ENCODE results near the gene MAP2K5. TPM values are rescaled to one million over a fixed set of nuclear protein-coding genes. Genes with fewer than 3 reads are reported as not detected.
A peak's percentile ranks its signal among the peaks of the same experiment; 100 is the strongest.

The MAP2K5 gene
- total and polyA plus RNA-seq, 8 donors: 13.5 to 25.0 (median 20.8) TPM

- intact Hi-C loops (cut with DNase I): no loop called here
- Histone ChIP-seq H3K4me1 (no peaks in the 10 kb centered on the region), H3K9me3 (no peaks in the 10 kb centered on the region), H3K27me3 (no peaks in the 10 kb centered on the region), H3K27ac (no peak overlapping the region), H3K36me3 (peaks cover 0 to 22% of the 10 kb centered on the region in 2 donors), H3K4me3 (no peak overlapping the region)
- DNase-seq: peak in 1 of 4 donors; percentile 60
- TF ChIP-seq, protein P1, sequence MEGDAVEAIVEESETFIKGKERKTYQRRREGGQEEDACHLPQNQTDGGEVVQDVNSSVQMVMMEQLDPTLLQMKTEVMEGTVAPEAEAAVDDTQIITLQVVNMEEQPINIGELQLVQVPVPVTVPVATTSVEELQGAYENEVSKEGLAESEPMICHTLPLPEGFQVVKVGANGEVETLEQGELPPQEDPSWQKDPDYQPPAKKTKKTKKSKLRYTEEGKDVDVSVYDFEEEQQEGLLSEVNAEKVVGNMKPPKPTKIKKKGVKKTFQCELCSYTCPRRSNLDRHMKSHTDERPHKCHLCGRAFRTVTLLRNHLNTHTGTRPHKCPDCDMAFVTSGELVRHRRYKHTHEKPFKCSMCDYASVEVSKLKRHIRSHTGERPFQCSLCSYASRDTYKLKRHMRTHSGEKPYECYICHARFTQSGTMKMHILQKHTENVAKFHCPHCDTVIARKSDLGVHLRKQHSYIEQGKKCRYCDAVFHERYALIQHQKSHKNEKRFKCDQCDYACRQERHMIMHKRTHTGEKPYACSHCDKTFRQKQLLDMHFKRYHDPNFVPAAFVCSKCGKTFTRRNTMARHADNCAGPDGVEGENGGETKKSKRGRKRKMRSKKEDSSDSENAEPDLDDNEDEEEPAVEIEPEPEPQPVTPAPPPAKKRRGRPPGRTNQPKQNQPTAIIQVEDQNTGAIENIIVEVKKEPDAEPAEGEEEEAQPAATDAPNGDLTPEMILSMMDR (IDR thresholded peaks at IDR 0.05): no peak
- no peak for ATAC-seq
These were observed 261.7 kb downstream of the MAP2K5 start for GRCh38 chr15:67803996-67804843.

DNA sequence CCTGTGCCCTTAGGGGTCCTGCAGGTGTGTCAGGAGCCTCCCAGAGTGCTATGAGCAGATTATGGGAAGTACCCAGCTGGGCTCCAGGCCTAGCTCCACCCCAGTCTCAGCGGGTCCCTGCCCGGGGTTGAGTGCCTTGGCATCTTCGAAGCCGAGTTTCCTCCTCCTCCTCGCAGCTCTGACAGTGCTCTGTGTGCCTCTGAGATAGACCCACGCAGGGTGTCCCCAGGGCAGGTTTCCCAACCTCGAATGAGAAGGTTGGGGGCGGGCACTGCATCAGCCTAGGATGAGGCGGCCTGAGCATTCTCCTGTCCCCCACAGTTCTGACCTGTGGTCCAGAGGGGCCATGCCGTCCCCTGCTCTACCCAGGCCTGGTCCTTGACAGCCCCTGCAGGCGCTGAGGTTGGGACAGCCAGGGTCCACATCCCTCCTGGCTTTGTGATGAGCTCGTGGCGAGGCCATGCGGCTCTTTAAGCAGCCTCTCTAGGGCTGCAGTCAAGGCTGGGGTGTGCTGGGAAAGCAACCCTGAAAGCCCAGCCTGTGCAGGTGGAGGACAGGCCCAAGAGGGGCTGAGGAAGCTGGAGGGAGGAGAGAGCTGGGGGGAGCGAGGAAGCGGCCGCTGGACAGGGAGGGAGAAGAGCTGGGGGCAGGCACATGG is 262.6 kb downstream of the MAP2K5 start:
- DNase-seq (peak in 1 of 4 donors; percentile 55), ATAC-seq (no peak)
- H3K27me3 ChIP-seq: no peaks in the 10 kb centered on the region
- no peak overlapping the region for H3K27ac ChIP-seq
- TF ChIP-seq, protein P1 (IDR thresholded peaks at IDR 0.05): no peak
- H3K4me1 ChIP-seq: no peaks in the 10 kb centered on the region
- no peak overlapping the region for H3K4me3 ChIP-seq
- peaks cover 0 to 22% of the 10 kb centered on the region in 2 donors for H3K36me3 ChIP-seq
- no peaks in the 10 kb centered on the region for H3K9me3 ChIP-seq
- intact Hi-C loops (cut with DNase I): no loop called here

GRCh38 chr15:67805666-67806516 is 263.4 kb downstream of the MAP2K5 start:
- intact Hi-C loops (cut with DNase I): no loop called here
- ATAC-seq (no peak), DNase-seq (peak in 1 of 4 donors; percentile 44)
- no peak overlapping the region for H3K27ac ChIP-seq
- no peaks in the 10 kb centered on the region for H3K4me1 ChIP-seq
- TF ChIP-seq, protein P1 (IDR thresholded peaks at IDR 0.05): no peak
- no peaks in the 10 kb centered on the region for H3K27me3 ChIP-seq
- no peak overlapping the region for H3K4me3 ChIP-seq
- H3K36me3 ChIP-seq: peaks cover 0 to 22% of the 10 kb centered on the region in 2 donors
- H3K9me3 ChIP-seq: no peaks in the 10 kb centered on the region

GRCh38 chr15:67806536-67806935 is 264.0 kb downstream of the MAP2K5 start:
- Histone ChIP-seq H3K27me3 (no peaks in the 10 kb centered on the region), H3K36me3 (peaks cover 0 to 22% of the 10 kb centered on the region in 2 donors), H3K9me3 (no peaks in the 10 kb centered on the region), H3K27ac (no peak overlapping the region), H3K4me3 (no peak overlapping the region), H3K4me1 (no peaks in the 10 kb centered on the region)
- ATAC-seq (no peak), DNase-seq (peak in 1 of 4 donors; percentile 64)
- TF ChIP-seq, protein P1 (IDR thresholded peaks at IDR 0.05): no peak
- intact Hi-C loops (cut with DNase I): no loop called here

Measured in left lung (tissue), 10 donors.